Measurements from ENCODE around the gene MARCHF11.

The MARCHF11 gene, protein sequence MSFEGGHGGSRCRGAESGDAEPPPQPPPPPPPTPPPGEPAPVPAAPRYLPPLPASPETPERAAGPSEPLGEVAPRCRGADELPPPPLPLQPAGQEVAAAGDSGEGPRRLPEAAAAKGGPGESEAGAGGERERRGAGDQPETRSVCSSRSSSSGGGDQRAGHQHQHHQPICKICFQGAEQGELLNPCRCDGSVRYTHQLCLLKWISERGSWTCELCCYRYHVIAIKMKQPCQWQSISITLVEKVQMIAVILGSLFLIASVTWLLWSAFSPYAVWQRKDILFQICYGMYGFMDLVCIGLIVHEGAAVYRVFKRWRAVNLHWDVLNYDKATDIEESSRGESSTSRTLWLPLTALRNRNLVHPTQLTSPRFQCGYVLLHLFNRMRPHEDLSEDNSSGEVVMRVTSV

DNA sequence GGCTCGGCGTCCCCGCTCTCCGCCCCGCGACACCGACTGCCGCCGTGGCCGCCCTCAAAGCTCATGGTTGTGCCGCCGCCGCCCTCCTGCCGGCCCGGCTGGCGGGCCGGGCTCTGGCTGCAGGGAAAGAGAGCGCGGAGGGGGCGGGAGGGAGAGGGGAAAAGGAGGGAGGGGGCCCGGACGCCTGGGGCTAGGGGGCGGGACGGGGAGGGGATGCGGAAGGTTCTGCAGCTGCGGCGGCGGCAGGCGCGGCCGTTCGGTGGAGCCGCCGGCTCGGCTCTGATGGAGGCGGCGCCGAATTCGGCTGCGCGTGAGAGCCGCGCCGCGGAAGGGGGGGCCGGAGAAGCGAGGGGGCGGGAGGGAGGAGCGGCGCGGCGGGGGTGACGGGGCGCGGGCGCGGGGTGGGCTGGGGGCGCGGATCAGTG lies at the start of gene MARCHF11:
MARCHF11 (minus strand) TSS at position 281 of the 425 bp plus-strand sequence; CDS start at position 65, 216 bp downstream.
- DNase-seq, result no peak

DNA sequence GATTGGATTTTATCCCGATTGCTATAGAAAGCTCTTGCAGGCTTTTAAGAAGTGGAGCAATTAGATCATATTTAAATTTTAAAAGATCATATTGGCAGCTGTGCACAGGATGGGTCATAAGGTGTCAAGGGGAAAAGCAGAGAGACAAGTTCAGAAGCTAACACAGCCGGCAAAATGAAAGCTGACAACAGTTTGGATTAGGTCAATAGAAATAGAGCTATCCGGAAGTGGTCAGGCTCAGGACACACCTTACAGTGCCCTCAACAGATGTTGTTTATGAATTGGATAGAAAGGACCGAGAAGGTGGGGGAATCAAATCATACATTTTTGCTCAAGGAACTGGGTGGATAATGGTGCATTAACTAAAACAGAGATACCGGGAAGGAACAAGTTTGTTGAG lies 46.3 kb upstream of the MARCHF11 start:
- no peak for DNase-seq

DNA sequence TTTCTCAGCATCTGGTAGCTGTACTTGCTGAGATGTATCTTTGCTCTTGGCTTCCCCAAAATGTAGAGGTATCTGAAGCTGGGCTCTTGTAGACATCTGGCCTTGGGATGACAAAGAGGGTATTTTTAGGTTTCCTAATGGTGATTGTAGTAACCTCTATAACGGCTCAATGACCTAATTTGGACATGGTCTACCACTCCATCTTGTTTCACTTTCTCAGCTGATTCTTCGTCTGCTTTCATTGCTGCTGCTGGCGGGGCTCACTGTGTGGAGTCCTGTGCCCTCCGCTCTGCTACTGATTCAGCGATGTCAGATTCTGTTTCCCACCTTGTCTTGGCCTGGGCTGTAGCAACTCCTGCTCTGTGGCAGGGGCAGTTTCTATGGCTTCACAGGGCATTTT lies 12.7 kb upstream of the MARCHF11 start:
- DNase-seq, result no peak

DNA sequence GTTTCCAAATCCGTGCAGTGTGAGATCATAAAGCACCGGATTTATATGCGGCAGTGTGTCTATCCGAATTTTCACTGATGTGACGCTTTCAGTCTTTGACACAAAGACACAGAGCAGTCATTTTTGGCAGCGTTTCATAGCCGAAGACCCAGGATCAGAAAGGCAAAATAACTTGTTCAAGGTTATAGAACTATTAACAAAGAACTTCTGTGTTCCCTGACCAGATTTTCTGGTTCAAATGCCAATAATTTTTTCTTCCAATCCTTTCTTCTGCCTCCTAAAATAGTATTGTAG lies 1.1 kb upstream of the MARCHF11 start:
- no peak for DNase-seq

DNA sequence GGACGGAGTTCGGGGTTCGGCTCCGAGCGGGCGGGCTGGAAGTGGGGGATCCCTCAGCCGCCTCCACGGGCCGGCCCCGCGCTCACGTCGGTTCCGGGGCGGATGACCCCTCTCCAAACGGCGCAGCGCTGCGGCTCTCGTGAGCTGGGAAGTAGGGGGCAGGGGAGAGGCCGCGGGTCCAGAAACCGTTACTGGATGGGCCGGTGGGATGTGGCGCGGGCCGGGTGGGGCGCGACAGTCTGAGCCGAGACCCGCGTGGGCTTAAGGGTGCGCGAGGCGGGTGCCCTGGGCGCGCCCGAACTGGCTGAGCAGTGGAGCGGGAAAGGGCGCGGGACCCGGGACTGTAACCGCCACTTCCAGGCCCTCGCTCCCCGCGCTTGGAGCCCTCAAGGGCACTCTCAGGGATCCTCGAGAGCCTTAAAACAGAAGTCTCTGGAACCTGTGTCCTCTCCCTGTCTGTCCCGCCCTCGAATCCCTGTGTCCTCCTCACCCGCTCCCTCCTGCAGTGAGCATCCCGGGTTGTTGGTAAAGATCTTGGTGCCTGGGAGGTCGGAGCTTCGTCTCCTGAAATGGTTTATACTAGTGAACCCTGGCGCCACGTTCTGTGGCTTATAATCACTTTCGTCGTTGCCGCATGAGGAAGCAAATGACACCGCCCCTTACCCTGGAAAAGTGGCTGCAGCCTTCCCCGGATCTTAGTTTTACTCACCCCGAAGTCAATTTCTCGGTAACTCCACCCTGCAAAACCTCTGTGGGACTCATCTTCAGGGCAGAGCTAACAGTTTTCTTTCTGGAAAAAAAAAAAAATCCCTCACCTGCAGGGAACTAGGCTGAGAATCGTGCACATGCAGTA lies 571 bp upstream of the MARCHF11 start:
- no peak for DNase-seq

DNA sequence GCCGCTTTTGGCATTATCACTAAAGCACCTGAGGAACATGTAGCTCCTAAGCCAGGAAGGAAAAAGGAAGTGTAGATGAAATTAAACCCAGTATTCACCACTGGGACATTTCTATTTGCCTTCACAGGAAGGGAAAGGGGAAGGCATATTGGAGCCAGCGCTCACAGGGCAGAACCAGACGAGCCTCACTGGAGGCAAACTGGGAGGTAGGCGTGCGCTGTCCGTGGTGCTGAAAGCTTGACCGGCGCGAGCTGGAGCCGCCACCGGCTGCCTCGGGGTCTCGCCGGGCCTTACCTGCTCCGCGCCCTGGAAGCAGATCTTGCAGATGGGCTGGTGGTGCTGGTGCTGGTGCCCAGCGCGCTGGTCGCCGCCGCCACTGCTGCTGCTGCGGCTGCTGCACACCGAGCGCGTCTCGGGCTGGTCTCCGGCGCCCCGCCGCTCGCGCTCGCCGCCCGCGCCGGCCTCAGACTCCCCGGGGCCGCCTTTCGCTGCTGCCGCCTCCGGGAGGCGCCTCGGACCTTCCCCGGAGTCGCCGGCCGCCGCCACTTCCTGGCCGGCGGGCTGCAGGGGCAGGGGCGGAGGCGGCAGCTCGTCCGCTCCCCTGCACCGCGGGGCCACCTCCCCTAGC lies 732 bp downstream of the MARCHF11 start:
- no peak for DNase-seq

DNA sequence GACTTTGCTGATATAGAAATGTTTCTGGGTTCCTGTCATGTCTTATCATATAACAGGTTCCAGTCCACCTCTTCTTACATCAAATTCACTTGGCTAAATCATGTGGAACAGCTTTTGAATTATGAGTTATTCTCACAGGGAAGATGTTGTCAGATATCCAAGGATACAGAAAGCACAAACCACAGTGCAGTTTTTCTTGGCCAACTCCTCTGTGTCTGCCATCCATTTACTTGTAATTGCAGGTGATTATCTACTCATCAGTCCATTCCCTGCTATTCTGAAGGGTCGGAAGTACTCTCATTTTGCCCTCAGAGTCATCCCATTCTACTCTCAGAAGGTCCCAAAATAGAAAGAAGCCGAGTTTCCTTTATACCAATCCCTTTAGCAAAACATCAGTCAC lies 10.0 kb downstream of the MARCHF11 start:
- no peak for DNase-seq

DNA sequence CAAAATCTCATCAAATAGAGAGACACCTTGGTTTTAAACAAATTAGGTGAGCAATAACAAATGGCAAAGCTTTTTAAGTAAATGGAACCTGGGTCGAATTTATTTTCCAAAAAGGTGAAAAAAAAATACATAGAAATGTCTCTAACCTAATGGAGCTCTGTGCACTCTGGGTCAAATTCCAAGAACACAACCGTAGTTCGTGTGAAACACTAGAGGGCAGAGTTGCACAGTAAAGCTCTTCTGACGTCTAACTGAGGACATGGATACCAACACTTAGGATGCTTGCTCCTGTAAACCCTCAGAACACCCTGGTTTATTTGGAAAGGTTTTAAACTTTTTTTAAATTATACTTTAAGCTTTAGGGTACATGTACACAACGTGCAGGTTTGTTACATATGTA lies 18.9 kb downstream of the MARCHF11 start:
- peak; percentile 30 for DNase-seq

DNA sequence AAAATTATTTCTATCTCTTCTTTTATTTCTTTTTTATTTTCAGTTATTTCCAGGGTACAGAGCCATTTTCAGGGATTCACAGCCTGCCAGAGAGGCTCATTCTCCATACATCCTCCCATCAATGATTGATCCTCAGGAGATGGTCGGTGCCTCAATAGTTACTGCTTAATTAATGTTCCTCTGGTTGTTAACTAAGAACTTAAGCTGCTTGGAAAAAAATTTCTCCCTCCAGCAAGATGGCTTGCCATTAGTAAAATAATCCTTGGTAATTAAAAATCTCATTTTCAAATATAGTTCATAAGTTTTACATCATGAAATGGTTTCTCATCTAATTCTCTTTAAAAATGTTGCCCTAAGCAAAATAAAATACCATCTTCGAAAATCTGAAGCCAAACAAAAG lies 20.0 kb downstream of the MARCHF11 start:
- DNase-seq, result no peak

DNA sequence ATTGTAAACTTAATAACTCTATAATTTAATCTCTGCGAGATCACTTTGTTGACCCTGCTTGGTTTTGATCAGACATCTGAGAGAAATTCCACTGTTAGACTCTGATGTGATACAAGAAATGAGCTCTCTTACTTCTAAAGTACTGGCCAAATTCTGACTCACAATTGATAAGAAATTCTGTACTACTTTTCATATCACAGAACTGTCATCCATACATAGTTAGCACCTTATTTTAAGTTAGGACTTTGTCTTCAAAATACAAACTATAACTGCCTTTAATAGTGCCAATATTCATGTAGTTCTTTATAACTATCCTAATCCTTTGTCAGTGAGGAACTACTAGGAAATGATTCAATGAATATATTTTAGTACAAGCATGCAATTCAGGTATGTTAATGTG lies 23.4 kb downstream of the MARCHF11 start:
- DNase-seq, result no peak

DNA sequence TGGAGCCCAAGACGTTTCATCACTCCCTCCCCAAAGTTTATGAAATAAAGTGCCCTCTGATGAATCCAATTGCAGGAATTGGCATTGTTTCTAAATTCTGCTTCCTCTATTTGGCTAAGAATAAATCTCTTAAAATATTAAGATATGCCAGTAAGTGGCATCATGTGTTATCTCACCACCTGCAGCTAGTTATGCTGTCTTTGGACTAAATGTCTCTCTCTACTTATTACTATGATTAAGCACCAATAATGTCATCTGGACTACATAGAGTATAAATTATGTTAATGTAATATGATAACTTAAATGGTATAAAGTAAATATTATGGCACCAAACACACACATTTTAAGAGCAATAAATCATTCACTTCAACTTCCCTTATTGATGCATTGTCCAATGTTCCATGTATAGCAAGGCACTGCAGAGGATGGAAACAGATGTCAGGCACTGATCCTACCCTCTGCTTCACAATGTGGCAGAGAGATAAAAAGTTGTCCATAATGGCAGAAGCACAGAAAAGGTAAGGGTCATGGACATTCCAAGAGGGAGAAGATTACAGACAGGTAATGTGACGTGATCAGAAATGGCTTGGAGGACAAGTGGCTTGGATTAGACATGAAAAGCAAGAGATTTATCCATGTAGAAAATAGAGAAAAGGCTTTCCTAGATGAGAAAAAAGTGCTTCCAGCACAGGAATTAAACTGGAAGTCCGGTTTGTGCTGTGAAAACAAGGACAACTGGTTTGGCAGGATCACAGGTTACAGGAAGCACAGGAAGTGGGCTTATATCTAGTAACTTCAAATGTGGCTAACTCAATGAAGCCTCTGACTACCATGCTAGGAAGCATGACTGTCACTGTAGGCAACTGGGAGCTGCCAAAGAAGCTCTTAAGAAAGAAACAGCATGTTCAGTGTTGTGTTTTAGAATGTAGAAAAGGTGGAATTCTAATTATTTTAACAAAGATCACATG lies 26.7 kb downstream of the MARCHF11 start:
- DNase-seq, result no peak

DNA sequence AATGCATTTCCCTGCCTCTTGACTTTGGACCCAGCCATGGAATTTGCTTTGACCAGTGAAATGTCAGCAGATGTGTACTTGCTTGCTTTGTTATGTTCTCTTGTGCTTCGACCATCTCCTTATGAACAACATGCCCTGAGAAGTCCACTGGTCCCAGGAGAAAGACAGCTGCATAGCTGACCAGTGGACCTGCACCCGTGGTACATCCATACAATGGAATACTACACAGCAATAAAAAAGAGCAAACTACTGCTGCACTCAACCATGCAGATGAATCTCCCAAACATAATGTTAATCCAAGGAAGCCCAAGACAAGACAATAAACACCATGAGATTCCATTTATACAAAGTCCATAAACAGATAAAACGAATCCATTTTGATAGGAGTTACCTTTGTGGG lies 30.0 kb downstream of the MARCHF11 start:
- no peak for DNase-seq

DNA sequence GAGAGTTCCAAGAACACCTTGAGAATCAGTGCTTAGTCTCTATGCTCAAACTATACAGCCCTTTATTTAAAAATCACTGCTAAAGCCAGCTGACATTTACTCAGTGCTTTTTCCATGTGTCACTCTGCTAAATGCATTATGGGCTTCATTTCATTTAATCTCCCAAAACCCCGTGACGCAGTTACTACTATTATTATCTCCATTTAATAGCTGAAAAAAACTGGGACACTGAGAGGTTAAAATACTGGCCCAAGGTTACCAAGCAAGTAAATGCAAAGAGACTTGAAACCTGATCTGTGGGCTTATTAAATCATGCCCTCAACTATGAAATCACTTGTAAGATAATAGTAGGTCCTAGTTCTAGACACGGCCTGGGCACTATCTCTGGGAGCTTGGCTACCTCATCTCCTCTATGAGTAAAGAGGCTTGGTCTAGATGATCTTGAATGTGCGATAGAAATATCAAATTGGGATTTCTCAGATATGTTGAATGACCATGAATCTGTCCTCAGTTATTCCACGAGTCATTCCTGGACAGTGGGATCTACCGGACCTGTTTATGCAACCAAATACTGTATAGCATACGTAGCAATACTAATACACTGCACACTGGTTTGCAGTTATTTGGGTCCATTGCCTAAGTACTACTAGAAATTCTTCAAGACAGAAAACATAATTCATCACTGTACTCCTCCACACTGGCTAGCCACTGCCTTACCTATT lies 32.3 kb downstream of the MARCHF11 start:
- DNase-seq, result no peak

DNA sequence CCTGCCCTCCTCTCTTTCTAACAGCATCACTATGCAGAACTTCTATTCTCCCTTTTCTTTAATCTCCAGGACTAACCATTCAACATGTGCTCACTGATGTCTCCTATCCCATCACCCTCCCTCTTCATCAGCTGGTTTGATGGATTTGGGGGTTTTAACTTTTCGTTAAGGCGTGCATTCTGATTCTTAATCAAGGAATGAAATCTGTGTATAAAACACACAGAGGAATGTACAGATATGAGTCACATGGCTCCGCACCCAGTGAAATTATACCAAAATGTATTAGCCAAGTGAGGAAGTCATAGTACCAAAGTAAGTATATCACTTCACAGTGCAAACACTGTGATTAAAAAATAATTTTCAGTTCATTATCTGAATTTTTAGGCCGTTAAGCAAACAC lies 35.2 kb downstream of the MARCHF11 start:
- DNase-seq, result no peak

DNA sequence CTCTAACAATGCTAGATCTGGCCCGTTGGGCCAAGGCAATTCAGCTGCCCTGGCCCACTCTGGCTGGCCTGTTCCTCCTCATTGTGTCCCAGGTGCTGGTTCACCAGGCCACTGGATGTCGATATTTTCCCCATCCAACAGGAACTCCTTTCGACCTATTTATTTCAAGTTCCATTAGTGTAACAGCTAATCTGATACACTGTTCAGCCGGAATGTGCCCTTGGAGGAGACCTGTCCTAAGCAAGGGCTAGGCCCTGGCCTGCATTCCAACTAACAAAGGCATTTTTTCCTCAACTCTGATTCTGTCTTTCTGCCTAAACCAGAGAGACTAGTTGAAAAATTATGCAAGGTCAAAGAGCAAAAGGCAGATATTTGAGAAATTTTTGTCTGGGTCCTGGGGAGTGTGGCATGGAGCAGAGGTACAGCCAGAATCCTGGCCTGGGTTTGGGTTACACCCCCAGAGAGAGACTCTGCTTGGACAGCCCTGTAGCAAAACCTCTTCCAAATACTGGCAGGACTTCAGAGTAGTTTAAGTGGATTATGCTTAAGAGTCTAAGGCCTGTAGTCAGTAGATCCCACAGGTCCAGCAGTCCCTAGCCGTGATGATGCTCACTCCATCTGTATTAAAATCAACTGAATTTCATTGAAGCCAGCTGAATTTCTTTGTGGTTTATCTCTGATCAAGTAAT lies 36.1 kb downstream of the MARCHF11 start:
- DNase-seq, result no peak

DNA sequence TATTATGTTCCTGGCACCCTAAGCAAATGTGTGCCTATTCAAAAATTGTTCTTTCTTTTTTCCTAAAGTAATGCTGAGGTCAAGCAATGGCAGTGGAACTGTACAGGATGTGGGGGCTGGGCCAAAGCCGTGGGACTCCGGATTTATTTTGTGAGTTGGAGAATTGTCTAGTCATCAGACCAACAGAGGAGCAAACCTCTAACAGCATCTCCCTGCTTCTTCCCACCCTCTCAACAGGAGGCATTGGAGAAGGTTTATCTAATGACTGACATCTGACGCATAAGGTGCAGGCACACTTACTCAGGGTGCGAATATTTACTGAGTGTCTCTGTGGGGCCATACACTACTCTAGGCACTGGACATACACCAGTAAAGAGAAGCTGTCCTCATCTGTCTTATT lies 38.6 kb downstream of the MARCHF11 start:
- DNase-seq, result no peak

DNA sequence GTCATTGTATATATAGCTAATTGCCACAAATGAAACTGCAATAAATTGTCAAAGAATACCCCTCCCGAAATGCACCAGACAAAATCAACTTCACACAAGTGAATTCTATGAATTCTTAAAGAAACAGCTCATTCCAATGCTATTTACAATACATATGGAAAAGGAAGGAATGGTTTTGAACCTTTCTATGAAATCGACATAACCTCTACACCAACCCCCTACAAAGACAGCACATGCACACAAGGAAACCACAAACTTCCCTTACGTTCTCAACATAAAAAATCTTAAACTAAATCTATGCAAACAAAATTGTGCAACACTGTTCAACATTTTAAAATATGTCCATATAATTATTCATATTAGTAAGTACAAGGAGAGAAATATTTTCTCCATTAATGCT lies 39.2 kb downstream of the MARCHF11 start:
- no peak for DNase-seq

DNA sequence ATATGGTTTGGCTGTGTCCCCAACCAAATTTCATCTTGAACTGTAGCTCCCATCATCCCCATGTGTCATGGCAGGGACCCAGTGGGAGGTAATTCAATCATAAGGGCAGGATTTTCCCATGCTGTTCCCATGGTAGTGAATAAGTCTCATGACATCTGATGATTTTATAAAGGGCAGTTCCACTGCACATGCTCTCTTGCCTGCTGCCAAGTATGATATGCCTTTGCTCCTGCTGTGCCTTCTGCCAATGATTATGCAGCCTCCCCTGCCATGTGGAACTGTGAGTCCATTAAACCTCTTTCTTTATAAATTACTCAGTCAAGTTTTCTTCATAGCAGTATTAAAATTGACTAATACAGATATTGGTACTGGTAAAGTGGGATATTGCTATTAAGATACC lies 42.4 kb downstream of the MARCHF11 start:
- no peak for DNase-seq

DNA sequence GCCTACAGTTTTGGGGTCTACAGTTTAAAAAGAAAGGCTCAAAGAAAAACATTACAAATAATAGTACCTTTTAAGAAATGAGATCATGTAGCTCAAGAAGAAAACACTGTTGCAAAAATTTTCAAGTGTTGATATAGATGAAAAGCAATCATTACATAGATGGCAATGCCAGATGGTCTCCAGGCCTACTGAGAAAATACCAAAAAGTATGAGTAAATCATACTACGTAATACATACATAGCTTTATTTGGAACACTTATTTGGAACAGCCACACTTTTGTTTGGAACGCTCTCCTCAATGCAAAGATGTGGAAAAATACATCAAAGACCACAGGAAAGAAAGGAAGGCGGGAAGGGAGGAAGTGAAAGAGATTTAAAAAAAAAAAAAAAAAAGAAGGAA lies 44.1 kb downstream of the MARCHF11 start:
- no peak for DNase-seq

DNA sequence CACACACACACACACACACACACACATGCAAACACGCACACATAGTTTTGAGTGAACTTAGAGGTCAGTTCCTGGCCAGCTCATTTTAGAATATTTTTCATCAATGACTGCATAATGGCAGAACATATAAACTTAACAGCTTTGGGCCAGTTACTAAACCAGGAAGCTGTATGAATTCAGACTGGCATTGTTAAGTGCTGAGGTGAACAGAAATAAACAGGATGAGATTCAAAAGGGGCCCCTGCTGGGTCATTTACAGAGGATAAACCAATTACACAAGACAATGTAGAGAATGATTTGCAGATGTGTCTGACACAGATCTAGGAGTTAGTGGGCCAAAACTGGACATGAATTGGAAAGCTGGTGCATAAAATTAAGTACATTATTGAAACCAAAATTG lies 44.6 kb downstream of the MARCHF11 start:
- no peak for DNase-seq

DNA sequence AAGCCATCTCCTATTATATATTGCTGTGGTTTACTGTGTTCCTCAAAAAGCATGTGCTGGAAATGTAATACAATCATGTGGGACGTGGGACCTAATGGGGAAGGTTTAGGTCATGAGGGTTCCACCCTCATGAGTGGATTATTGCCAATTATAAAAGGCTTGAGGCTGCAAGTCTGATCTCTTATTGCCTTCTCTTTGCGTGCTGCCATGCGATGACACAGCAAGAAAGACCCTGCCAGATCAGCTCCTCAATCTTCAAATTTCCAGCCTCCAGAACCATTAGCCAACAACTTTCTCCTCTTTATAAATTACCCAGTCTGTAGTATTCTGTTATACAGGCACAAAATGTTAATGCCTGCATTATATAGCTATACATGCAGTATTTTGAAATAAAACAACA lies 45.4 kb downstream of the MARCHF11 start:
- no peak for DNase-seq

Measured in DMS79 treated with DMSO at 0.1 percent for 48 hours (cell line).